HepG2 (cell line): ENCODE data around the gene SERPINA9. TPM values are rescaled to one million over a fixed set of nuclear protein-coding genes. Genes with fewer than 3 reads are reported as not detected.

Experiments
- AKNA ChIP-seq: sonication (generic); formaldehyde crosslinking; IDR thresholded peaks from 2 replicates; pipeline ENCODE4 v1.4.0; 2020; ENCODE audit warnings: missing genetic modification reagents, borderline replicate concordance
- EHMT2 ChIP-seq: fragments of 200-600 bp; sonication (generic); IDR thresholded peaks from 2 replicates; pipeline ENCODE4 v1.7.0; 2017; ENCODE audit warnings: antibody characterized with exemption, low read depth, low read length, borderline replicate concordance
- ETV5 ChIP-seq: IDR thresholded peaks from 2 replicates; pipeline ENCODE4 v1.6.1; 2018; ENCODE audit warnings: missing biosample characterization, missing genetic modification reagents, inconsistent platforms, borderline replicate concordance
- HBP1 ChIP-seq: IDR thresholded peaks from 2 replicates; pipeline ENCODE4 v1.6.1; 2016; ENCODE audit warnings: low read depth, control low read depth
- KMT2A ChIP-seq: sonication (generic); formaldehyde crosslinking; IDR thresholded peaks from 2 replicates; pipeline ENCODE4 v1.4.0; 2020; ENCODE audit warnings: missing genetic modification reagents
- KMT2B ChIP-seq: IDR thresholded peaks from 2 replicates; pipeline ENCODE4 v1.6.1; 2016; ENCODE audit warnings: missing genetic modification reagents, missing compliant biosample characterization
- MIXL1 ChIP-seq: IDR thresholded peaks from 2 replicates; pipeline ENCODE4 v1.6.1; 2016
- NFIC ChIP-seq: IDR thresholded peaks from 2 replicates; pipeline ENCODE4 v1.6.1; 2012; ENCODE audit warnings: mild to moderate bottlenecking, low read length, inconsistent platforms
- POGZ ChIP-seq: sonication (generic); formaldehyde crosslinking; IDR thresholded peaks from 2 replicates; pipeline ENCODE4 v1.4.0; 2020; ENCODE audit warnings: mild to moderate bottlenecking, missing genetic modification reagents
- RAD21 ChIP-seq: fragments of 450-650 bp; formaldehyde crosslinking; IDR thresholded peaks from 2 replicates; pipeline ENCODE4 v1.5.0; 2020; ENCODE audit warnings: mild to moderate bottlenecking
- RARA ChIP-seq: IDR thresholded peaks from 2 replicates; pipeline ENCODE4 v1.6.1; 2016; ENCODE audit warnings: missing genetic modification reagents, missing compliant biosample characterization
- SSRP1 ChIP-seq: IDR thresholded peaks from 2 replicates; pipeline ENCODE4 v1.6.1; 2016; ENCODE audit warnings: control low read depth
- U2AF1 ChIP-seq: fragments of 200-400 bp; formaldehyde crosslinking; optimal IDR thresholded peaks from 2 replicates; pipeline ENCODE3; 2017; ENCODE audit warnings: mild to moderate bottlenecking, low read depth, low read length
- ZNF18 ChIP-seq: sonication (generic); formaldehyde crosslinking; IDR thresholded peaks from 2 replicates; pipeline ENCODE4 v1.8.0; 2022; ENCODE audit warnings: mild to moderate bottlenecking, missing genetic modification reagents; ENCODE audit not compliant: insufficient replicate concordance
- ZNF235 ChIP-seq: sonication (generic); formaldehyde crosslinking; IDR thresholded peaks from 2 replicates; pipeline ENCODE4 v1.8.1; 2023; ENCODE audit warnings: mild to moderate bottlenecking, missing genetic modification reagents, borderline replicate concordance
- ZNF264 ChIP-seq: sonication (generic); formaldehyde crosslinking; IDR thresholded peaks from 2 replicates; pipeline ENCODE4 v1.4.0; 2020; ENCODE audit warnings: missing genetic modification reagents
- ZNF331 ChIP-seq: sonication (generic); formaldehyde crosslinking; IDR thresholded peaks from 2 replicates; pipeline ENCODE4 v1.4.0; 2020; ENCODE audit warnings: missing genetic modification reagents
- ZNF574 ChIP-seq: sonication (generic); formaldehyde crosslinking; IDR thresholded peaks from 2 replicates; pipeline ENCODE4 v1.4.0; 2020; ENCODE audit warnings: missing genetic modification reagents
- ZNF598 ChIP-seq: sonication (generic); formaldehyde crosslinking; IDR thresholded peaks from 2 replicates; pipeline ENCODE4 v1.5.1; 2020; ENCODE audit warnings: mild to moderate bottlenecking, missing genetic modification reagents, borderline replicate concordance
- ZNF616 ChIP-seq: sonication (generic); formaldehyde crosslinking; IDR thresholded peaks from 2 replicates; pipeline ENCODE4 v1.5.0; 2020; ENCODE audit warnings: low read depth, mild to moderate bottlenecking, missing genetic modification reagents
- ZNF660 ChIP-seq: sonication (generic); formaldehyde crosslinking; IDR thresholded peaks from 2 replicates; pipeline ENCODE4 v1.5.1; 2020; ENCODE audit warnings: mild to moderate bottlenecking, low read depth, missing genetic modification reagents, borderline replicate concordance
- ZNF768 ChIP-seq: sonication (generic); formaldehyde crosslinking; IDR thresholded peaks from 2 replicates; pipeline ENCODE4 v1.4.0; 2020; ENCODE audit warnings: missing genetic modification reagents
- polyA plus RNA-seq, 8 experiments: library from polyadenylated mRNA; depleted of rRNA in 3 of 8; stranded (reverse) in 7 of 8; unstranded in 1 of 8; fragments of >200 nt; fragmentation: Illumina TruSeq in 4 of 8; extraction: Trizol in 4 of 8; gene quantifications; 2 replicates each; pipeline versions ENCODE4 v1.2.1 to v1.2.3, GENCODE V29; 2011 to 2016; ENCODE audit warnings: low read depth in 4 of 8, missing spikeins in 1 of 8, mixed read lengths in 1 of 8; ENCODE audit not compliant: insufficient read depth in 1 of 8
- total RNA-seq, 5 experiments: library from RNA; depleted of rRNA; stranded (reverse); fragments of >200 nt; fragmentation: Illumina TruSeq; extraction: Trizol; gene quantifications; 2 replicates each; pipeline ENCODE4 v1.2.3, GENCODE V29; 2016; ENCODE audit warnings: low read depth in 1 of 5

The SERPINA9 gene
- total and polyA plus RNA-seq, 2 of the 13 experiments (the other 11 are each of a cell fraction or from before 2014, with no cell fraction given), result 0.21 TPM; not detected in 1

GRCh38 chr14:94465042-94465441 is 11.0 kb downstream of the SERPINA9 start (continued):
- TF ChIP-seq AKNA (CRISPR knock-in tag), result 0 out of 2 replicates have a peak, but pooled peaks have one; percentile 6
- TF ChIP-seq RARA (CRISPR knock-in tag), result no peak
- peak; percentile 22; the same call in 1 of the 2 replicates for TF ChIP-seq ZNF331 (CRISPR knock-in tag)
- no peak for TF ChIP-seq NFIC
- TF ChIP-seq ZNF18 (CRISPR knock-in tag), result no peak
- peak; percentile 20; the same call in 1 of the 2 replicates for TF ChIP-seq ZNF574 (CRISPR knock-in tag)
- TF ChIP-seq U2AF1, result no peak
- no peak for TF ChIP-seq ZNF616
- TF ChIP-seq EHMT2, result no peak
- no peak for TF ChIP-seq ZNF660 (CRISPR knock-in tag)
- TF ChIP-seq KMT2B (CRISPR knock-in tag), result no peak
- no peak for TF ChIP-seq KMT2A (CRISPR knock-in tag)
- TF ChIP-seq ZNF598 (CRISPR knock-in tag), result no peak
- no peak for TF ChIP-seq POGZ (CRISPR knock-in tag)
- peak; percentile 78 for TF ChIP-seq ETV5 (CRISPR knock-in tag)
- TF ChIP-seq ZNF768, result no peak
- no peak for TF ChIP-seq RAD21 (CRISPR knock-in tag)
- TF ChIP-seq HBP1 (CRISPR knock-in tag), result no peak
- TF ChIP-seq ZNF235 (CRISPR knock-in tag), result no peak
- TF ChIP-seq SSRP1 (CRISPR knock-in tag), result no peak
- 0 out of 2 replicates have a peak, but pooled peaks have one; percentile 9 for TF ChIP-seq ZNF264 (CRISPR knock-in tag)
- TF ChIP-seq MIXL1 (CRISPR knock-in tag), result 0 out of 2 replicates have a peak, but pooled peaks have one; percentile 24
